ENCODE measurements around the gene LRRC4C.
"Not testable (repeated sequence)": the region's sequence is repeated elsewhere in the genome, so short reads cannot be mapped to it uniquely, and the experiment has no call there.

Gene LRRC4C

DNA sequence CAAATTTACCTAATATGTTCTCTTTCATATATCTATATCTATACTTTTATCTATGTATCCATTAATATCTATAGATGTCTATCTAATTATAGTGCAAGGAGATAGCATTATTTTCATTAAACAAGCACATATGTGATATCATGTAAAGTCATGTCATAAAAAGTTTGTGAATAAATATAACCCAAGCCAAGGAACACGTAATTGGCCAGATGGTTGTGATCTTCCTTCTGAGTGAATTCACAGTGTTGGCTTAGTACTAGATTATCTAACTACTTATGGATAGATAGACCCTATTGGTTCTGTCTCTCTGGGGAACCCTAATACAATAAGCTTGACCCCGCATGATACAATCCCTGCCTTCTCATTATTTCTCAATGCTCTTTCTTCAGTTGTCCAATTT, 484.4 kb downstream of the LRRC4C start:
- no peaks in the 10 kb centered on the region for H3K36me3 ChIP-seq (ENCODE audit: control insufficient read depth in 2 of 2, insufficient read depth in 2 of 2, low read length in 2 of 2)
- no peak overlapping the region for H3K27ac ChIP-seq (ENCODE audit: low read depth in 2 of 2, low read length in 2 of 2)
- H3K9ac ChIP-seq (ENCODE audit: low read depth in 1 of 2, low read length in 2 of 2), result no peak overlapping the region
- H3K27me3 ChIP-seq (ENCODE audit: control insufficient read depth in 2 of 2, insufficient read depth in 2 of 2, low read length in 2 of 2), result no peaks in the 10 kb centered on the region
- no peak overlapping the region for H3K4me3 ChIP-seq (ENCODE audit: low read length in 2 of 2)
- no peaks in the 10 kb centered on the region for H3K4me1 ChIP-seq (ENCODE audit: control insufficient read depth in 2 of 2, insufficient read depth in 2 of 2, low read length in 2 of 2)
- H3K9me3 ChIP-seq (ENCODE audit: control insufficient read depth in 2 of 2, low read length in 2 of 2), result peaks cover 0 to 4% of the 10 kb centered on the region in 2 donors

DNA sequence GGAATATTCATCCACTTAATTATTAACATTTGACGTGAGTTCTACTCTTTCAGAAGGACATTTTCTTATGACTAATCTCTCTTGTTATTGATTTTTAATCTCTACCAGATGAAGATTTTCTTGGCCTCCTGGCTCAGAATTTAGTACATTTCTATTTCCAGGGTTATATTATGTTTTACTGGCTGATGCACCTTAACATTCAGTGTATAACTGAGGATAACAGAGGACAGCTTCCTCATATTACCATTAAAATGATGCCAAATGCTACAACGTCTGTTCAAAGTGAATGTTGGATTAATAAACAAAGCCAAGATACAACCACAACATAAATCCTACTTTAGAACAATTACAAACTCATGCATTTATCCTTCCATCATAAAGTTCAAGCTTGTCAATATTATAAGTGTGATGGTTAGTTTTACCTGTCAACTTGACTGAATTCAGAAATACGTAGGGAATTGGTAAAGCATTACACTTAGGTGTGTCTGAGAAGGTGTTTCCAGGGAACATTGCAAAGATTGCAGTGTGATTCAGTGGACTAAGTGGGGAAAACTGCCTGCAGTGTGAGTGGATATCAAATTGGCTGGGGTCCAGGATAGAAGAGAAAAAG, 485.2 kb downstream of the LRRC4C start:
- no peak overlapping the region for H3K9ac ChIP-seq (ENCODE audit: low read depth in 1 of 2, low read length in 2 of 2)
- H3K27ac ChIP-seq (ENCODE audit: low read depth in 2 of 2, low read length in 2 of 2), result no peak overlapping the region
- H3K4me3 ChIP-seq (ENCODE audit: low read length in 2 of 2), result no peak overlapping the region
- no peaks in the 10 kb centered on the region for H3K27me3 ChIP-seq (ENCODE audit: control insufficient read depth in 2 of 2, insufficient read depth in 2 of 2, low read length in 2 of 2)
- peaks cover 0 to 4% of the 10 kb centered on the region in 2 donors for H3K9me3 ChIP-seq (ENCODE audit: control insufficient read depth in 2 of 2, low read length in 2 of 2)
- no peaks in the 10 kb centered on the region for H3K4me1 ChIP-seq (ENCODE audit: control insufficient read depth in 2 of 2, insufficient read depth in 2 of 2, low read length in 2 of 2)
- no peaks in the 10 kb centered on the region for H3K36me3 ChIP-seq (ENCODE audit: control insufficient read depth in 2 of 2, insufficient read depth in 2 of 2, low read length in 2 of 2)

DNA sequence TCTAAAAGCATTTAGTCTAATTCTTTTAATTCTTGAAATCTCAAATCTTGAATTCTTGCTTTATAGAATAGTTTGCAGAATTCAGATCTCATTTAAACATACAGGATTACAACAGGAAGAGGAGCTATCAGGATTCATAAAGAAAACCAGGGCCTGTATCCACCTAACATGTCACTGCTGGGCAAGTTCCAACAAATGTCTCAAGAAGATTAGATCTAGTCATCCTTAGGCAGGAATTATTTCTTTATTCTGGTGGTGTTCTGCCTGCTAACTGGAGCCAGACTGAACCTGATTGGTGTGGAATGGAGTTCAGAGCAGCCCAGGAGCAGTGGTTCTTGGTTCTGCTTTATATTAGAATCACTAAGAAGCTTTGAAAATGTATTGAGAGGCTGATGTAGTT, 500.7 kb downstream of the LRRC4C start:
- no peak overlapping the region for H3K4me3 ChIP-seq (ENCODE audit: low read length in 2 of 2)
- no peak overlapping the region for H3K27ac ChIP-seq (ENCODE audit: low read depth in 2 of 2, low read length in 2 of 2)
- no peak overlapping the region for H3K9ac ChIP-seq (ENCODE audit: low read depth in 1 of 2, low read length in 2 of 2)
- H3K27me3 ChIP-seq (ENCODE audit: control insufficient read depth in 2 of 2, insufficient read depth in 2 of 2, low read length in 2 of 2), result no peaks in the 10 kb centered on the region
- no peaks in the 10 kb centered on the region for H3K9me3 ChIP-seq (ENCODE audit: control insufficient read depth in 2 of 2, low read length in 2 of 2)
- no peaks in the 10 kb centered on the region for H3K36me3 ChIP-seq (ENCODE audit: control insufficient read depth in 2 of 2, insufficient read depth in 2 of 2, low read length in 2 of 2)
- no peaks in the 10 kb centered on the region for H3K4me1 ChIP-seq (ENCODE audit: control insufficient read depth in 2 of 2, insufficient read depth in 2 of 2, low read length in 2 of 2)

DNA sequence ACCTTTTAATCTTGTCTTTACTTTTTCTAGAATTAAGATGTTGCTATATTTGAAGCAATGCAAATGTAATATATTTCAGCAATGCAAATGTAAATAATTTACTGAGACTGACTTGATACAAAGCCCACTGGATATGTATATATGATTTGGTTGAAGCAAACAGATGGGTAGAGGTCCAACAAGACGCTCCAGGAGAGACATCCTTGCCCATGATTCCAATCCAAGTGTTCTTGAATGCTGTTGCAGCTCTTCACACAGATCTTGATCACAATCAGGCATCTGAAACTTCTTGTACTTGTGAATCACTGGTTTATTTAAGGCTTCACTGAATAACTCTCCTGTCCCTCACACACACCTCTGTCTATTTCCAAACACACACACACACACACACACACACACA, 507.0 kb downstream of the LRRC4C start:
- H3K4me1 ChIP-seq (ENCODE audit: control insufficient read depth in 2 of 2, insufficient read depth in 2 of 2, low read length in 2 of 2), result no peaks in the 10 kb centered on the region
- H3K9ac ChIP-seq (ENCODE audit: low read depth in 1 of 2, low read length in 2 of 2), result no peak overlapping the region
- H3K9me3 ChIP-seq (ENCODE audit: control insufficient read depth in 2 of 2, low read length in 2 of 2), result peaks cover 0 to 3% of the 10 kb centered on the region in 2 donors
- no peaks in the 10 kb centered on the region for H3K36me3 ChIP-seq (ENCODE audit: control insufficient read depth in 2 of 2, insufficient read depth in 2 of 2, low read length in 2 of 2)
- H3K4me3 ChIP-seq (ENCODE audit: low read length in 2 of 2), result no peak overlapping the region
- H3K27ac ChIP-seq (ENCODE audit: low read depth in 2 of 2, low read length in 2 of 2), result no peak overlapping the region
- no peaks in the 10 kb centered on the region for H3K27me3 ChIP-seq (ENCODE audit: control insufficient read depth in 2 of 2, insufficient read depth in 2 of 2, low read length in 2 of 2)

DNA sequence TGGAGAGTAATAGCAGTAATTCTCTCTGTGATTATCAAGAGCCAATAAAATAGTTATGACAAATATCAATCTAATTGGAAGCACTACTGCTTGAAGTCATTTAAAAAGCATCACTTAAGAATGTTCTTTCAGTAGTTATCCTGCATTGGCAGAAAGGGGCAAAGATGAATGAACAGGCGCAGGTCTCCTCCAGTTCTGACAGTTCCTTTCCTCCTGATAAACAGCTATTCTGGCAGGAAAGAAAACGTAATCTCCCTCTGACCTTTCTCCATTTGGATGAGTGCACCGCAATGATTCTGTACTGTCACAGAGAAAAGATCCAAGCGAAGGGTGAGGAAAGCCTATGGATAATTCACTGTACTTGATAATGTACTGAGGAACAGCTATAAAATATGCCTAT, 521.5 kb downstream of the LRRC4C start:
- no peak overlapping the region for H3K9ac ChIP-seq (ENCODE audit: low read depth in 1 of 2, low read length in 2 of 2)
- H3K27me3 ChIP-seq (ENCODE audit: control insufficient read depth in 2 of 2, insufficient read depth in 2 of 2, low read length in 2 of 2), result no peaks in the 10 kb centered on the region
- H3K9me3 ChIP-seq (ENCODE audit: control insufficient read depth in 2 of 2, low read length in 2 of 2), result no peaks in the 10 kb centered on the region
- H3K36me3 ChIP-seq (ENCODE audit: control insufficient read depth in 2 of 2, insufficient read depth in 2 of 2, low read length in 2 of 2), result no peaks in the 10 kb centered on the region
- no peak overlapping the region for H3K4me3 ChIP-seq (ENCODE audit: low read length in 2 of 2)
- no peak overlapping the region for H3K27ac ChIP-seq (ENCODE audit: low read depth in 2 of 2, low read length in 2 of 2)
- no peaks in the 10 kb centered on the region for H3K4me1 ChIP-seq (ENCODE audit: control insufficient read depth in 2 of 2, insufficient read depth in 2 of 2, low read length in 2 of 2)

DNA sequence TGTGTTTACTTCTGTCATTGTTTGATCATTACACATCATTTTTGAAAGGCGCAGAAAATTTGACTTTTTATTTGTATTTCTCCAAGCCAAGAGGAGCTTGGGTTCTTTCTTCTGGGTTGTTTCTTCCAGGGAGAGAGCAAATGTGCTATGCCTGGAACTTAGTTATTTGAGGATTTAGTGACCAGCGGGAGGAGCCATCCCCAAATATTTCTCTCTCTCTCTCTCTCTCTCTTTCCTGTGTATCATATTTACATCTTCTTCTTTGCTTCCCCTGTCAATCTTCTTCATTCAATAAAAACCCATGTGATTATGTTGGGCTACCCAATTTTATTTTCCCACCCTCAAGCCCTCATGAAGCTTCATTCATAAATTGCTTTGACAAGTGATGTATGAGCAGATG, 534.5 kb downstream of the LRRC4C start:
- Histone ChIP-seq H3K4me3 (ENCODE audit: low read length in 2 of 2) (no peak overlapping the region), H3K27ac (ENCODE audit: low read depth in 2 of 2, low read length in 2 of 2) (no peak overlapping the region), H3K9ac (ENCODE audit: low read depth in 1 of 2, low read length in 2 of 2) (no peak overlapping the region), H3K27me3 (ENCODE audit: control insufficient read depth in 2 of 2, insufficient read depth in 2 of 2, low read length in 2 of 2) (no peaks in the 10 kb centered on the region), H3K36me3 (ENCODE audit: control insufficient read depth in 2 of 2, insufficient read depth in 2 of 2, low read length in 2 of 2) (no peaks in the 10 kb centered on the region), H3K4me1 (ENCODE audit: control insufficient read depth in 2 of 2, insufficient read depth in 2 of 2, low read length in 2 of 2) (no peaks in the 10 kb centered on the region), H3K9me3 (ENCODE audit: control insufficient read depth in 2 of 2, low read length in 2 of 2) (no peaks in the 10 kb centered on the region)

DNA sequence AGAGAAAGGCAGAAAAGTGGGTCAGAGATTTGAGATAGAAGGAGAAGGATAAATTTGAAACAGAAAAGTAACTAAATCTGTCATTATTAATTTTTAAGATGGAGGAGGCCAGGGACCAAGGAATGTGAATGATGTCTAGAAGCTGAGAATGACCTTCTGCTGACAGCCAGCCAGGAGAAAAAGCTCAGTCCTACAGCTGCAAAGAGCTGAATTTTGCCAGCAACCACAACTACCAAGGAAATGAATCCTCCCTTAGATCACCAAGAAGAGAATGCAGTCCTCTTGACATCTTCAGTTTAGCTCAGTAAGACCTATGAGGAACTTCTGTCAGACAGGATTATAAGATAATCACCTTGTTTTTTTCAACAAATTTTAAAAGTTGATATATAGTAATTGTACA, 538.2 kb downstream of the LRRC4C start:
- no peak overlapping the region for H3K27ac ChIP-seq (ENCODE audit: low read depth in 2 of 2, low read length in 2 of 2)
- no peak overlapping the region for H3K4me3 ChIP-seq (ENCODE audit: low read length in 2 of 2)

DNA sequence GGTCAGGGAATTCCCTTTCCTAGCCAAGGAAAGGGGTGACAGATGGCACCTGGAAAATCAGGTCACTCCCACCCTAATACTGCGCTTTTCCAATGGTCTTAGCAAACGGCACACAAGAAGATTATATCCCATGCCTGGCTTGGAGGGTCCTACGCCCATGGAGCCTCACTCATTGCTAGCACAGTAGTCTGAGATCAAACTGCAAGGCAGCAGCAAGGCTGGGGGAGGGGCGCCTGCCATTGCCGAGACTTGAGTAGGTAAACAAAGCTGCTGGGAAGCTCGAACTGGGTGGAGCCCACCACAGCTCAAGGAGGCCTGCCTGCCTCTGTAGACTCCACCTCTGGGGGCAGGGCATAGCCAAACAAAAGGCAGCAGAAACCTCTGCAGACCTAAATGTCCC, 548.7 kb downstream of the LRRC4C start:
- H3K9ac ChIP-seq (ENCODE audit: low read depth in 1 of 2, low read length in 2 of 2); H3K4me3 ChIP-seq (ENCODE audit: low read length in 2 of 2): not testable (repeated sequence)

More for the DNA sequence above, 538.2 kb downstream of the LRRC4C start:
- H3K9ac ChIP-seq (ENCODE audit: low read depth in 1 of 2, low read length in 2 of 2), result no peak overlapping the region
- H3K27me3 ChIP-seq (ENCODE audit: control insufficient read depth in 2 of 2, insufficient read depth in 2 of 2, low read length in 2 of 2), result no peaks in the 10 kb centered on the region
- no peaks in the 10 kb centered on the region for H3K9me3 ChIP-seq (ENCODE audit: control insufficient read depth in 2 of 2, low read length in 2 of 2)
- no peaks in the 10 kb centered on the region for H3K36me3 ChIP-seq (ENCODE audit: control insufficient read depth in 2 of 2, insufficient read depth in 2 of 2, low read length in 2 of 2)
- no peaks in the 10 kb centered on the region for H3K4me1 ChIP-seq (ENCODE audit: control insufficient read depth in 2 of 2, insufficient read depth in 2 of 2, low read length in 2 of 2)

DNA sequence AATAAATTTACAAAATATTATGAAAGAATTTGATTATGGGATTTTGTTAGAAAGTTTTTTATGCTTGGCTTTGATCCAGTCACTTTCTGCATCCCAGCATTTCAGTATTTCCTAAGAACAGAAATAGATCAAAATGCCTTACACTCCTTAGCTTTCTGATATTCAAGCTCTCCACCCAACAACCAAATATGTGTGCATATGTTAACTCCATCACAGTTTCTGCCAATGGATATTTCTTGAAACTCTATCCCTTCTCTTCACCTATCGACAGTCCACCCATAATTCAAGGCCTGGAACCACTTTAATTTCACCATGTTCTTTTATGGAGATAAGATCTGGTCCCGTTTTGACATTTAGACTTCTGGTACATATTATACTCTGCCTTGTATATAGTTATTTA, 565.0 kb downstream of the LRRC4C start:
- Histone ChIP-seq H3K4me3 (ENCODE audit: low read length in 2 of 2) (no peak overlapping the region), H3K36me3 (ENCODE audit: control insufficient read depth in 2 of 2, insufficient read depth in 2 of 2, low read length in 2 of 2) (no peaks in the 10 kb centered on the region), H3K4me1 (ENCODE audit: control insufficient read depth in 2 of 2, insufficient read depth in 2 of 2, low read length in 2 of 2) (no peaks in the 10 kb centered on the region), H3K9ac (ENCODE audit: low read depth in 1 of 2, low read length in 2 of 2) (no peak overlapping the region), H3K9me3 (ENCODE audit: control insufficient read depth in 2 of 2, low read length in 2 of 2) (no peaks in the 10 kb centered on the region), H3K27ac (ENCODE audit: low read depth in 2 of 2, low read length in 2 of 2) (no peak overlapping the region), H3K27me3 (ENCODE audit: control insufficient read depth in 2 of 2, insufficient read depth in 2 of 2, low read length in 2 of 2) (no peaks in the 10 kb centered on the region)

More for the DNA sequence above, 548.7 kb downstream of the LRRC4C start:
- not testable (repeated sequence) for H3K27ac ChIP-seq (ENCODE audit: low read depth in 2 of 2, low read length in 2 of 2); H3K9me3 ChIP-seq (ENCODE audit: control insufficient read depth in 2 of 2, low read length in 2 of 2); H3K36me3 ChIP-seq (ENCODE audit: control insufficient read depth in 2 of 2, insufficient read depth in 2 of 2, low read length in 2 of 2); H3K27me3 ChIP-seq (ENCODE audit: control insufficient read depth in 2 of 2, insufficient read depth in 2 of 2, low read length in 2 of 2); H3K4me1 ChIP-seq (ENCODE audit: control insufficient read depth in 2 of 2, insufficient read depth in 2 of 2, low read length in 2 of 2)

DNA sequence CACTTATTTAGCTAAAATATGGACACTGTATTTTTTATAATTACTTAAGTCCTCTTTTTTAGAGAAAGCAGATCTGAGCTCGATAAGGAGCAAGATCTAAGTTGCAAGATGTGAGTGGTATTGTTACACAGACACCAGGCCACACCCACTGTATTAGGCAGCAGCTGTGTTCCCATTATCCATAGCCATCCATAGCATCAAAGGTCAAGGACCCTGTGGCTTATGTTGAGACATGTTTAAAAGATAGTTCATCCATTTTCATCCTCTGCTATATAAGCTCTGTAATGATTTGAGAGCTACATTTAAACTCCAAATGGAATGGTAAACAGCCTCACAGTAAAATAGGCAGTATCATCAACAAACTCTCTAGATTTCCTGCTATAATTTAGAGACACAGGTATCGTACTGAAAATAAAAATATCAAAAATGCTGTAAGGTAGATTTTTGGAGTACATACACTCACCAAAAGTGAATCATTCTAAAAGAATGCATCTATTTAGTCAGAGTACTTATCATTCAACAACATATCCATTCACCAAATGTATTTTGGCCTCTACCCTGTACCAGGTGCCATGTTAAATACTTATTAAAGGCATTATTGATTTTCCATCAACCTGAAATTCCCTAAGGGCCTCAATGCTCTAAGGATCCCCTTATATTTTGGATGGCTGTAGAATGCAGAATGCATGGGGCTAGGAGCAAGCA, 574.0 kb downstream of the LRRC4C start:
- Histone ChIP-seq H3K36me3 (ENCODE audit: control insufficient read depth in 2 of 2, insufficient read depth in 2 of 2, low read length in 2 of 2) (no peaks in the 10 kb centered on the region), H3K27me3 (ENCODE audit: control insufficient read depth in 2 of 2, insufficient read depth in 2 of 2, low read length in 2 of 2) (no peaks in the 10 kb centered on the region), H3K27ac (ENCODE audit: low read depth in 2 of 2, low read length in 2 of 2) (no peak overlapping the region), H3K4me1 (ENCODE audit: control insufficient read depth in 2 of 2, insufficient read depth in 2 of 2, low read length in 2 of 2) (no peaks in the 10 kb centered on the region), H3K9me3 (ENCODE audit: control insufficient read depth in 2 of 2, low read length in 2 of 2) (no peaks in the 10 kb centered on the region), H3K4me3 (ENCODE audit: low read length in 2 of 2) (no peak overlapping the region), H3K9ac (ENCODE audit: low read depth in 1 of 2, low read length in 2 of 2) (no peak overlapping the region)
